ENCODE data around the gene CRYBA4. TPM values are rescaled to one million over a fixed set of nuclear protein-coding genes. Genes with fewer than 3 reads are reported as not detected.

CRYBA4 gene
- total RNA-seq, result not detected in 2 replicates

DNA sequence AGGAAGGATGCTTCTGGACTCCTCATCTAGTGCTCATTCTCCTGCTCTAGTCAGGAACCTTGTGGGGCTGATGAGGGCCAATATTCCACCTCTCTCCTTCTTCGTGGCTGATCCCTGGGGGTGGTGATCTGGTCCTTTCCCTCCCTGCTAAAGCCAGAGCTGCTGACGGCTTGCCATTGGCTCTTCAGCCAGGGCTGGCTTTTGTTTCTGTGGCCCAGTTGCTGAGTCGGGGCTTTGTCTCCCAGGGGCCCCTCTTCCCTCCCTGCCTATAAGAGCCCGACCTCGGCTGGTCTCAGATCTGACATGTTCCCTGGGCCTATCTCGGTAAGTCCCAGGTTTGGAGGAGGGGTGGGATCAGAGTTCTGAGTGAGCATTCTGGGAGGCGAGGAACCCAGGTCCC, at the start of gene CRYBA4:
CRYBA4 (plus strand) TSS at position 301 of the 400 bp plus-strand sequence. CDS start 634 bp downstream, outside the sequence.

GRCh38 chr22:26589845-26590736, 31.7 kb upstream of the CRYBA4 start, which contains the start of gene TPST2:
Gene TPST2, minus strand, starts transcription at chr22:26590132. Its CDS starts 48,502 bp downstream, at chr22:26541630.

DNA sequence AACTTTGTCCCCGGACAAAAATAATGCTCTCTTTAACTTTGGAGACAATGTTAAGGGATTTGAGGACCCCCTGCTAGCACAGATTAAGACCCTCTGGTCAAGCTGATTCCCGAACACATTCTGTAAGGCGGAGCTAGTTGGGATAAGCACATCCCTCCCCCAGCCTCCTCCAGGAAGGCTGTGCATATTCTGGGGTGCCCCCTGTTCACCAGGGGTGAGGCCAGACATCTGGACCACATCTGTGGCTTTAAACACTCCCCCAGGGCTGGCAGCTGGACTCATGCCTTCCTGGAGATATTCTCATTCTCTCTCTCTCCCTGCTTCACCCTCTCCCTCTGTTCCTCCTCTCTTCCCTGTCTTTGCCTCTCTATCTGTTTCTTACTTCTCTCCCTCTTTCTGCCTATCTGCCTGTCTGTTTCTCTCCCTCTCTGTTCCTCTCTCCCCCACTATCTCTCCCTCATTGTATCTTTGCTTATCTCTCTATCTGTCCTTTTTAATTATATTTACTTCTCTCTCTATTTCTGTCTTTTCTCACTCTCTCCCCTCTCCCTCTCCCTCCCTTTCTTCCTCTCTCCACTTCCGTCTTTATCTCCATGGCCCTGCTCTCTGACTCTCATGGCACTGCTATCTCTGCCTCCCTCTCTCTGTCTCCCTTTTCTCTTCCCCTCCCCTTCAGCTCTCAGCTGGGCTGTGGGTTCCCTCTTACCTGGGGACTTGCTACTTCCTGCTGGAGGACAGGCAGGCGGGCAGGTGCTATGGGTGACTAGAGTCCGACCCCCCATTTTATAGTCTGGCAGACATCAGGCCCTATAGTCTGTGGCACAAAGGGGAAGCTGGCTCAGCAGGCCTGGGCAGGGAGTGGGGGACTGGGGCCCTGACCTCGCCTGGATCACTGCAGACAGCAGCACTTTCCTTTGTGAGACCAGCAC, 4.2 kb upstream of the CRYBA4 start, which contains the start of gene CRYBB1:
CRYBB1 (minus strand) TSS at position 757 of the 929 bp plus-strand sequence. CDS start 1,708 bp downstream, outside the sequence.

GRCh38 chr22:26656891-26657851, 35.4 kb downstream of the CRYBA4 start, which contains the start of gene MIAT:
Gene MIAT, plus strand, starts transcription at chr22:26657588.

Small RNA genes within 50 kb of the gene (small RNA-seq; reads per million reads assigned to genes)
- gene RF01874, result not detected

Other genes starting within 250 kb of the CRYBA4 start
- 0.65 TPM in 1 of 2 replicates, not detected in the other for gene ASPHD2, start 192.7 kb upstream of the CRYBA4 start, total RNA-seq
- gene HPS4, start 138.2 kb upstream of the CRYBA4 start, total RNA-seq, result 36.1 and 40.0 TPM in 2 replicates
- 13.7 and 17.5 TPM in 2 replicates for gene SRRD, start 138.1 kb upstream of the CRYBA4 start, total RNA-seq
- 39.3 and 39.8 TPM in 2 replicates for gene TFIP11, start 109.5 kb upstream of the CRYBA4 start, total RNA-seq
- 11.8 and 14.2 TPM in 2 replicates for gene TPST2, start 31.8 kb upstream of the CRYBA4 start, total RNA-seq
- not detected in 2 replicates for gene CRYBB1, start 3.9 kb upstream of the CRYBA4 start, total RNA-seq
- 0.76 and 0.79 TPM in 2 replicates for gene MIAT, start 35.6 kb downstream of the CRYBA4 start, total RNA-seq

Measured in placental epithelial cell (primary cell).